ENCODE measurements around the gene GIGYF2.

The GIGYF2 gene

DNA sequence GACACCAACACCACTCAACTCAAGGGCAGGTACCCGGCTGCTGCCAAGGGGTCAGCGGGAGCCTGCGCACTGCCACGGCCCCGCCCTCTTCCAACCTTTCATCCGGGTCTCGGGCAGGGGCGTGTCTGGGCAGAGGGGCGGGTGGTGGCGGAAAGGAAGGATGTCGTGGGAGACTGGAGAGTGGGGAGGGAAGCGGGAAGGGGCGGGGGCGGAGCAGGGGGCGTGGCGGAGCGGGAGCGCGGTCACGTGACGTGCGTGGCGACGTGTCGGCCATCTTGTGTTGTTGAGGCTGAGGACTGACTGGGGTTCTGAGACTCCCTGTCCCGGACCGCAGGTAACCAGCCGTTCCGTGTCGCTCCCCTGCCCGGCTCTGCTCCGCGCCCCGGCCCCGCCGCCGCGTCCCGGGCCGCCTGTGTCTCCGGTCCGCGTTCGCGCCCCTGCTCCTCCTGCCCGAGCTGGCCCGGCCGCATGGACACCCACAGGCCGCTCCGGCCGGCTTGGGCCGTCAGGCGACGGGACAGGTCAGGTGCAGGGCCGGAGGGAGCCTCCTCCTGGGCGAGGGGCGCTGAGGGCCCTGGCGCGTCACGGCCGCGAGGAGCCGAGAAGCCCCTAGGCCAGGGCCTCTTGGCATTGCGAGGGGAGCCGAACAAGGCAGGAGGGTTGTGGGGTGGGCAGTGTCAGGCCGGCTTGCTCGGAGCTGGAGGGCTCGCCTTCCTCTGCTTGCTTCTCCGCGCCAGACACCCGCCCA is at the start of gene GIGYF2:
Gene GIGYF2 (plus strand): TSS at position 273 of the 748 bp plus-strand sequence. CDS start 37,867 bp downstream, outside the sequence.
- in situ Hi-C loops (cut with MboI; ENCODE audit: low sequenced_read_pairs, unreplicated experiment) = no loop called here
- TF ChIP-seq CTCF (IDR thresholded peaks at IDR 0.05; ENCODE audit: borderline replicate concordance, control extremely low read depth, extremely low read depth, insufficient read depth, missing control alignments) = no peak

DNA sequence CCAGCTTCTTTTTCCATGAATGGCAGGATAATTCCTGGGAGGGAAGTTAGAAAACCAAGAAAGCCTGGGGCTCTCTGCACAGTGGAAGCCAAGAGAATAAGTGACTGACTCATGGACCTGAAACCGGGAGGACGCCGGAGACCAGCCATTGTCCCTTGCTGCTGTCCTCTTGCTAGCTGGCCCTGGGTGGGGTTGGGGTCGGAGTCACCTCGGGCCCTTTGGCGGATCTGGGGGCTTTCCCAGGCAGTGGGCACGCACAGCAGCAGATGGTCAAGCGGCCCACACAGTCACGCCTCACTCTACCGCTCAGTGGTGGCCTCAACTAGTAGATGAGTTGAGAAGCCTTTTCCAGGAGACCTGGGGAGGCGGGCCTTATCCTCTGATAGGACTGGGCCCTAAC is 48.1 kb upstream of the GIGYF2 start:
- no peak for TF ChIP-seq CTCF (IDR thresholded peaks at IDR 0.05; ENCODE audit: borderline replicate concordance, control extremely low read depth, extremely low read depth, insufficient read depth, missing control alignments)
- in situ Hi-C loops (cut with MboI; ENCODE audit: low sequenced_read_pairs, unreplicated experiment) = no loop called here
- DNase-seq (ENCODE audit: low spot score) = no peak

More for the DNA sequence above, at the start of gene GIGYF2:
- peak; percentile 99 for DNase-seq (ENCODE audit: low spot score)

- no peak for DNase-seq (ENCODE audit: low spot score)
- in situ Hi-C loops (cut with MboI; ENCODE audit: low sequenced_read_pairs, unreplicated experiment) = no loop called here
- no peak for TF ChIP-seq CTCF (IDR thresholded peaks at IDR 0.05; ENCODE audit: borderline replicate concordance, control extremely low read depth, extremely low read depth, insufficient read depth, missing control alignments)
Observed at GRCh38 chr2:232652505-232652851, 44.7 kb upstream of the GIGYF2 start.

DNA sequence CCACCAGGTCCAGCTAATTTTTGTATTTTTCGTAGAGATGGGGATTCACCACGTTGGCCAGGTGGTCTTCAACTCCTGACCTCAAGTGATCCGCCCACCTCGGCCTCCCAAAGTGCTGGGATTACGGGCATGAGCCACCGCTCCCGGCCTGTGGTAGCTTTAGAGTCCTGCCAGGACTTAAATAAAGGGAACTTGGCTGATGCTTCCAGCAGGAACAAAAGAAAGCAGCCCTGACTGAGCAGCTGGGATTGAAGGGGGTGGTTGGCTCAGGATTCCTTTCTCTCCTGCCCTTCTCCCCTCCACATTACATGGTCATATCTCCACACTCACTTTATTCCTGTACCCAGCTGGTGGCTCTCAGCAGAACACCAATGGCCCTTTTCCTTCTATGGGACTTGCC is 43.7 kb upstream of the GIGYF2 start:
- in situ Hi-C loops (cut with MboI; ENCODE audit: low sequenced_read_pairs, unreplicated experiment) = no loop called here
- no peak for TF ChIP-seq CTCF (IDR thresholded peaks at IDR 0.05; ENCODE audit: borderline replicate concordance, control extremely low read depth, extremely low read depth, insufficient read depth, missing control alignments)
- no peak for DNase-seq (ENCODE audit: low spot score)

GRCh38 chr2:232655392-232655791 is 41.7 kb upstream of the GIGYF2 start:
- in situ Hi-C loops (cut with MboI; ENCODE audit: low sequenced_read_pairs, unreplicated experiment) = no loop called here
- TF ChIP-seq CTCF (IDR thresholded peaks at IDR 0.05; ENCODE audit: borderline replicate concordance, control extremely low read depth, extremely low read depth, insufficient read depth, missing control alignments) = no peak
- no peak for DNase-seq (ENCODE audit: low spot score)

- no peak for TF ChIP-seq CTCF (IDR thresholded peaks at IDR 0.05; ENCODE audit: borderline replicate concordance, control extremely low read depth, extremely low read depth, insufficient read depth, missing control alignments)
- no peak for DNase-seq (ENCODE audit: low spot score)
- in situ Hi-C loops (cut with MboI; ENCODE audit: low sequenced_read_pairs, unreplicated experiment) = no loop called here
Observed at GRCh38 chr2:232658217-232658785, 38.8 kb upstream of the GIGYF2 start.

All from GM13976 (cell line).